CD4-positive, alpha-beta T cell treated with Interleukin-2 at 100 ng/mL for 4 hours (primary cell): ENCODE data around the gene CREB3L4.

Experiments
- DNase-seq: peaks from one replicate; pipeline ENCODE4 v3.0.0-alpha.2; 2020; ENCODE audit warnings: low spot score

Gene CREB3L4

GRCh38 chr1:153937331-153937730, 30.4 kb upstream of the CREB3L4 start:
- no peak for DNase-seq

- DNase-seq, result no peak
Observed at GRCh38 chr1:153938996-153939395, 28.7 kb upstream of the CREB3L4 start.

- DNase-seq, result no peak
Observed at GRCh38 chr1:153939476-153939875, 28.2 kb upstream of the CREB3L4 start.

- DNase-seq, result no peak
Observed at GRCh38 chr1:153940756-153941155, 26.9 kb upstream of the CREB3L4 start.

GRCh38 chr1:153941826-153942725, 25.6 kb upstream of the CREB3L4 start:
- DNase-seq, result no peak

GRCh38 chr1:153942766-153943549, 24.7 kb upstream of the CREB3L4 start:
- no peak for DNase-seq

GRCh38 chr1:153944005-153944826, 23.5 kb upstream of the CREB3L4 start:
- DNase-seq, result peak; percentile 29

- no peak for DNase-seq
Observed at GRCh38 chr1:153944827-153945117, 22.9 kb upstream of the CREB3L4 start.

GRCh38 chr1:153945131-153945794, 22.4 kb upstream of the CREB3L4 start:
- DNase-seq, result peak; percentile 81

- DNase-seq, result peak; percentile 73
Observed at GRCh38 chr1:153945795-153946621, 21.7 kb upstream of the CREB3L4 start.

- peak; percentile 73 for DNase-seq
Observed at GRCh38 chr1:153946622-153947241, 21.0 kb upstream of the CREB3L4 start, which contains the start of gene DENND4B. Gene DENND4B, minus strand, starts transcription at chr1:153946718. Its CDS starts 2,344 bp downstream, at chr1:153944374.

- DNase-seq, result no peak
Observed at GRCh38 chr1:153951183-153951582, 16.5 kb upstream of the CREB3L4 start.

- no peak for DNase-seq
Observed at GRCh38 chr1:153951801-153952200, 15.9 kb upstream of the CREB3L4 start.

GRCh38 chr1:153953859-153954365, 13.8 kb upstream of the CREB3L4 start:
- DNase-seq, result no peak

GRCh38 chr1:153954826-153955225, 12.9 kb upstream of the CREB3L4 start:
- DNase-seq, result no peak

- no peak for DNase-seq
Observed at GRCh38 chr1:153956997-153957715, 10.5 kb upstream of the CREB3L4 start.

- peak; percentile 31 for DNase-seq
Observed at GRCh38 chr1:153957744-153958110, 10.0 kb upstream of the CREB3L4 start.

- peak; percentile 98 for DNase-seq
Observed at GRCh38 chr1:153958111-153958960, 9.4 kb upstream of the CREB3L4 start, which contains the start of gene CRTC2. Gene CRTC2, minus strand, starts transcription at chr1:153958612. Its CDS starts 115 bp downstream, at chr1:153958497.

- DNase-seq, result no peak
Observed at GRCh38 chr1:153958961-153959260, 8.8 kb upstream of the CREB3L4 start.
